ENCODE data around the gene RAP1B.

DNA sequence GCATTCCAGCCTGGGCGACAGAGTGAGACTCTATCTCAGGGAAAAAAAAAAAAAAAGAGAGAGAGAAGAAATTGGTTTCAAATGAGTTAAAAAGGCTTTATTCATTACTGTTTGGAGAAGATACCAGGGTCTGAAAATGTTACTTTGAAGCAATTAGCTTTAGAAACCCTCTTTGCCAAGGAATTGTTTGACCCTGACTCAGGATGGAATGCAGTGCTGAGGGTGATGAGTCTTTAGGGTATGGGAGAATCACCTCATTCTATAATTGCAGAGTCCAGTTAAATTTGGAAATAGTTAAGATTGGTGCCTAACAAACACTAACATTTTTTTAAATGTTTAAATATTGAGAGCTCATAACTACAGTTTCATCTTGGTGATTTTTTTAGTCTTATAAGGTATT lies 13.3 kb downstream of the RAP1B start:
- TF ChIP-seq POLR2A (IDR thresholded peaks at IDR 0.05; ENCODE audit: low read length), result no peak
- TF ChIP-seq GATA1 (IDR thresholded peaks at IDR 0.05; ENCODE audit: low read depth, low read length), result no peak

Measured in erythroblast (primary cell).